ENCODE data around the gene ALG3.
A peak's percentile ranks its signal among the peaks of the same experiment; 100 is the strongest.

DNA sequence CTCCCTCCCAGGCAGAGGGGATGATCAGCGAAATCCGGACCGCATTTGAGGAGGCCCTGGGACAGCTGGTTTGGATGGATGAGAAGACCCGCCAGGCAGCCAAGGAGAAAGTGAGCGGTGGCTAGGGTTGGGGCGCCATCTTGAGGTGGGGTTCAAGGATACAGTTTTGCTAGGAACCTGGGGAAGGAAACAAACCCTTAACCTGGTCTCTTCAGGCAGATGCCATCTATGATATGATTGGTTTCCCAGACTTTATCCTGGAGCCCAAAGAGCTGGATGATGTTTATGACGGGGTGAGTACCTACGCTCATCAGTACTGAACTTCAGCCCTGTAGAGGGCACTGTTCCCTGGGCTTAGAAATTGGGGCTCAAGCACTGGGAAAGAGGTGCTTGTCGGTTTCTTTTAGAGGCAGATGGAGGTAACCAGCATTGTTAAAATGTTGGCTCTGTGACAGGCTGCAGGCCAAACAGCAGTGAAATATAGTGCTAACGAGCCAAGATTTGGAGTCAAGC lies 40.7 kb upstream of the ALG3 start:
- TF ChIP-seq, protein P1, sequence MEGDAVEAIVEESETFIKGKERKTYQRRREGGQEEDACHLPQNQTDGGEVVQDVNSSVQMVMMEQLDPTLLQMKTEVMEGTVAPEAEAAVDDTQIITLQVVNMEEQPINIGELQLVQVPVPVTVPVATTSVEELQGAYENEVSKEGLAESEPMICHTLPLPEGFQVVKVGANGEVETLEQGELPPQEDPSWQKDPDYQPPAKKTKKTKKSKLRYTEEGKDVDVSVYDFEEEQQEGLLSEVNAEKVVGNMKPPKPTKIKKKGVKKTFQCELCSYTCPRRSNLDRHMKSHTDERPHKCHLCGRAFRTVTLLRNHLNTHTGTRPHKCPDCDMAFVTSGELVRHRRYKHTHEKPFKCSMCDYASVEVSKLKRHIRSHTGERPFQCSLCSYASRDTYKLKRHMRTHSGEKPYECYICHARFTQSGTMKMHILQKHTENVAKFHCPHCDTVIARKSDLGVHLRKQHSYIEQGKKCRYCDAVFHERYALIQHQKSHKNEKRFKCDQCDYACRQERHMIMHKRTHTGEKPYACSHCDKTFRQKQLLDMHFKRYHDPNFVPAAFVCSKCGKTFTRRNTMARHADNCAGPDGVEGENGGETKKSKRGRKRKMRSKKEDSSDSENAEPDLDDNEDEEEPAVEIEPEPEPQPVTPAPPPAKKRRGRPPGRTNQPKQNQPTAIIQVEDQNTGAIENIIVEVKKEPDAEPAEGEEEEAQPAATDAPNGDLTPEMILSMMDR (IDR thresholded peaks at IDR 0.05; ENCODE audit: insufficient read depth, low read depth, low read length) = peak; percentile 58
- TF ChIP-seq EZH2 (IDR thresholded peaks at IDR 0.05; ENCODE audit: insufficient read depth, low read length) = no peak

Data from astrocyte (in vitro differentiated cells and primary cell).